HG03159 (cell line): Measurements from ENCODE around the gene ICOSLG.
A peak's percentile ranks its signal among the peaks of the same experiment; 100 is the strongest.
"Not testable (repeated sequence)": the region's sequence is repeated elsewhere in the genome, so short reads cannot be mapped to it uniquely, and the experiment has no call there.

Source experiments
- ATAC-seq: cut with Tn5 transposase; IDR thresholded peaks from one replicate; pipeline ENCODE4 v1.9.1; 2021; ENCODE audit warnings: mild to moderate bottlenecking, moderate library complexity; ENCODE audit not compliant: unreplicated experiment

ICOSLG gene

GRCh38 chr21:44265734-44266270, 25.1 kb upstream of the ICOSLG start:
- no peak for ATAC-seq

GRCh38 chr21:44263768-44264167, 23.0 kb upstream of the ICOSLG start:
- ATAC-seq: no peak

DNA sequence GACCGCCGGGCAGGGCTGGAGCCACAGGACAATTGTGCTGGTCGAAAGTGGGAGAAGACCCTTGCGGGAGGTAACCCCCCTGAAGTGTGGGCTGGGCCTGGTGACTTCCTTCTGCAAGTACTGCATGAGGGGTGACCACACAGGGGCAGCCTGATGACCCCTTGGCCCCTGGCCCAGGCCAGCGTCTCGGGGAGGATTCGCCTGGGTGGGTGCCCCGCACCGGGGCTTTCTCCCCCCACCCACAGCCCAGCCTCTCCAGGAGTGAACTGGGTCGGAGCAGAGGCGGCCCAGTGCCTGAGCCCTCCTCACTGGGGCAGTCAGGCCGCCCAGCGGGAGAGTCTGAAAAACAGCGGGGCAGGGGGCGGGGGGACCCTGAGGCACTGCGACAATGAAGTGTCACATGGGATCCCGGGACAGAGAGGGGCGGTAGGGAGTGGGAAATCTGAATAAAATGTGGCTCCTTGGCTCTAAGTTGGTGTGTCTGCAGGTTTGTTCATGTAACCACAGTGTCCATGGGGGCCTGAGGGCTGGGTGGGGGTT, 22.5 kb upstream of the ICOSLG start:
- ATAC-seq: no peak

GRCh38 chr21:44262338-44263056, 21.8 kb upstream of the ICOSLG start:
- no peak for ATAC-seq

DNA sequence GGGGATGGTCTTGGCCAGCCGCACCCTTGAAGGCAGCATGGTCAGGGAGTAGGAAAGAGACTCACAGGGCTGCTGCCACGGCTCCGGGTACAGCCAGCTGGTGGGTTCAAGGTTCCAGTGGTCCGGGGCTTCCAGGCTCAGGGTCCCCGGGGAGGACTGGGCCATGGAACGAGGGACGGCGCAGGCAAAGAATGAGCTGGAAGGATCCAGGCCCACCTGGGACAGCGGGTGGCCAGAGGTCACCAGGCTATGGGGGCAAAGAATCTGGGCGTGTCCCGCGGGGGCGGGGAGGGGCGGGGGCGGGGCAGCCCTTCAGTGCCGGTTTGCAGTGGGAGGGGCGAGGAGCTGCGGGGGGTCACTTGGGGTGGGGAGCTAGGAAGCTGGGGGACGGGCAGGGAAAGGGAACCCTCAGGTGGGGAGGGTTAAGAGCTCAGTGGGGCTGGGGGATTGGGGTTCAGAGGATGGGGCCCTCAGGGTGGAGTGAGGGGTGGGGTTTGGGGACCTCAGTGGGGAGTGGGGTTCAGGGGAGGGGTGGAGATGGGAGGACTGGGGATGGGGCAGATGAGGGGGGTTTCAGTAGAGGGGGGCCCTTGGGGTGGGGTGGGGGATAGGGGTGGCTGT, 21.0 kb upstream of the ICOSLG start, which contains the start of gene DNMT3L:
TSS of gene DNMT3L (minus strand) at position 223 of the 621 bp plus-strand sequence. CDS start 638 bp downstream, outside the sequence.
- ATAC-seq: no peak

GRCh38 chr21:44260791-44261631, 20.3 kb upstream of the ICOSLG start:
- no peak for ATAC-seq

- ATAC-seq: no peak
Measured at GRCh38 chr21:44260066-44260465, 19.3 kb upstream of the ICOSLG start.

DNA sequence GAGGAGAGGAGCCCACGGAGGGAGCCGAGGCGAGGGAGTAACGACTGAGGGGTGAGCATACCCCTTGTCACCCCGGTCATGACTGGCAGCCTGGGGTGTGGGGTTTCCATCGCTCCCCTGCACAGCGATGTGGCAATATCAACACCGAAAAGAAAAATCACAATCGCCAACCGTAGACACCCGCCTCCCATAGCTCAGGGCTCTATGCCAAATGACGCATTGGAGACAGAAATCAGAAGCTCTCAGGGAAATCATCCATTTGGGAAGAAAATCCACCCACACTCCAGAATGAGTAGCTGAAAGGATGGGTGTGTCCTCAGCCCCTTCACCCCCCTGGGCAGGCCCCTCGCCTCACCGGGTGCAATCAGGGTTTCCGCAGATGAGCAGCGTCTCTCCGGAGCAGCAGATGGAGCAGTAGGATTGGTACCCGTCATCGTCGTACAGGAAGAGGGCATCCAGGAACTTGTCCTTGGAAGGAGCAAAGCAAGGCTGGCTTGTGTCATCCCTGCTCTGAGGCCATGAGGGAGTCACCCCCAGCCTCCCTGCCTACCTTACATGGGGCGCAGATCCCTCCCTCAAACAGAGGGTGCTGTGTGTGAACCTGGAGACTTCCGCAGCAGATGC, 18.5 kb upstream of the ICOSLG start:
- no peak for ATAC-seq

DNA sequence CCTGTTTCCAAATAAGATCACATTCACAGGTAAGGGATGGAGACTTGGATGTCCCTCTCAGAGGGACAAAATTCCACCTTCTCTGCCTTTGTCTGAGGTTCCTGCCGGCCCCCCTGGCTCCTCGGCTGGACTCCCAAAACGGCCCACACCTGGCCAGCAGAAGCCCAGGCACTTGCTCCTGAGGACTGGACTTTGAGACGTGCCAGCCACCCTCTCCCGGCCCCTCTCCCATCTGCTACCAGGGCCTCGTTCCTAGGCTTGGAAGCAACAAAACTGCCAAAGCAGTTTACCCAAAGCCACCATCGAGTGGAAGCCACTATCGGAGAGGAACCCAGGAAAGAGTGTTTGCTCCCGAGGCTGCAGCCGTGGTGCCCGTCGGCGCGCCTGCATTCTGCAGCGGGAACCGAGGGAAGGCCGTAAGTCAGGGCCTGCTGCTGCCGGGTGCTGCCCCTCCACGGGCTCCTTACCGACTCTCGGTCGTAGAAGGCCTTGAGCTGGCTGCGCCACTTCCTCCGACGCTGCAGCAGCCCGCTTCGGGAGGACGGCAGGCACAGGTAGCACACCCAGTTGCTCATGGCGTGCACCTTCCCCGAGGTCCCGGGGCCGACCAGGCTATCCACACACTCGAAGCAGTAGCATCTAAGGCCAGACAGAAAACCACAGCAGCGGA, 17.4 kb upstream of the ICOSLG start:
- ATAC-seq: no peak

DNA sequence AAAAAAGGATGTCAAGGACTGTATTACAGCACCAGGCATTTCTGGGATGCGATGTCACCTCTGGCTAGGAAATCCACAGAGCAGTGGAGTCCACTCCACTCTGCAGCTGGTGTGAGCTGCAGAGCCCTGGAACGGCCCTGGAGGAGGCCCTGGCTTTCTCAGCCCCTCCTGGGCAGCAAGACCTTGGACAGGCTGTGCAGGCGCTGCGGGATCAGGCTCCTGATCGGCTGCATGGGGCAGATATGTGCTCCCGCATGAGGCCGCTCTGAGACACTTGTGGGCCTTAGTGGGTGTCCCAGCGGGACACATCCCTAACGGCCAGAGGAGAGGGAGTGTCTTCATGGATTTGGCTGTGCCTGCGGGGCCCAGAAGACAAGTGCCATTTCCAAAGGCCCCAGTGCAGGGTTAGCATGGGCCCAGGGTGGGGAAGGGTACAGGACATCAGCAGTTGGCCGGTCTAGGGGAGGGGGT, 14.8 kb upstream of the ICOSLG start:
- no peak for ATAC-seq

- ATAC-seq: no peak
Measured at GRCh38 chr21:44253832-44254710, 13.3 kb upstream of the ICOSLG start.

DNA sequence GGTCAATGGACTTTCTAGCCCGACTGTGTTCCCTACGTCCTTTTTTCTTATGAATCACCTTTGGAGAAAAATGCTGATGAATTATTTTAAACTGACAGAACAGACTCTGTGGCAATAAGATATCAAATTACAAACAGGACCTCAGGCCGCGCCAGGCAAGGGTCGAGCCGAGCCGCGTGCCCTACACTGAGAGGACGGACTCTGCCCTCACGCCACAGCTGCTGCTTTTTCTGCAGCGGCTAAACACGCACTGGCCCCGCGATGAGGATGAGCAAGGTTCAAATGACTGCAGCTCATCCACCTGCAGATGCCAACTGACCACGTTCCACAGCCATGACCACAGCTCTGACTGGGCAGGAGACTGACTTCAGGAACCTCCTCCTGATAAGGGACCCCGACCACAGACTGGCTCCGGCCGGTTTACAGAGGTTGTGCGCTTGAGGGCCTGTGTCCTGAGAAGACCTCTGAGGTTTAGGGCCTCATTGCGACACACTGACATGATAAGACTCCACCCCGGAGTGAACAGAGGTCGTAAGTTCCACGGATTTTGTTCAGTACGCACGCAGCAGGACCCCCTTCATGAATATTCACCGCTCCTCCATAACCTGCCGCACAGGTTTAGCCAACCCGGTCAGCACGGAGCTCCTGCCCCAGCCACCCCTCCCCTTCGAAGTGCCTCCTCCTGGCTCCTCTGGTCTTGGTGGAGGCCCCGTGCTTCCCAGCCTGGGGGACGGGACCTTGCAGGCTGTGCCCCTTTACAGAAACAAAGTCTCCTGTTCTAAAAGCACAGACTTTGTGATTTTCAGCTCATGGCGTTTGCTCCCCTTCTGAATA, 8.7 kb upstream of the ICOSLG start:
- ATAC-seq: not testable (repeated sequence)

GRCh38 chr21:44247904-44248303, 7.2 kb upstream of the ICOSLG start:
- ATAC-seq: not testable (repeated sequence)

GRCh38 chr21:44243980-44244379, 3.2 kb upstream of the ICOSLG start:
- ATAC-seq: peak; percentile 45

DNA sequence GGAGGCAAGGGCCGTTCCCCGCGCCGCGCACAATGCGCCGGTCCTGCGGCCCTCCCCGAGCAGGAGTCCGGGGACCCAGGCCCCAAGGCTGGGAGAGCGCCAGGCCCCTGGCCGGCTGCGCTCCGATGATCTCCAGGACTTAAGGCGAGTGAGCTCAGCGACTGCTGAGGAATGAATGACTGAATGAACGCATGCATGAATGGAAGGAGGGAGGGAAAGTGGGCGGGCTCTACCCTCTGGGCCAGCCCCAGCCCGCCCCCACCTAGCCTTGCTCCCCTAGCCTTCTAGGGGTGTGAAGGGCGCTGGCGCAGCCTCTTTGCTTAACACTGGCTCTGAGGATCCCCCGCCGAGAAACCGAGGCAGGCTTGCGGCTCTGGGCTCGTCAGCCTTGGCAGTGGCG, 538 bp upstream of the ICOSLG start:
- ATAC-seq: not testable (repeated sequence)

GRCh38 chr21:44240353-44240752, 390 bp downstream of the ICOSLG start:
- not testable (repeated sequence) for ATAC-seq

- not testable (repeated sequence) for ATAC-seq
Measured at GRCh38 chr21:44229561-44229960, 11.2 kb downstream of the ICOSLG start.

DNA sequence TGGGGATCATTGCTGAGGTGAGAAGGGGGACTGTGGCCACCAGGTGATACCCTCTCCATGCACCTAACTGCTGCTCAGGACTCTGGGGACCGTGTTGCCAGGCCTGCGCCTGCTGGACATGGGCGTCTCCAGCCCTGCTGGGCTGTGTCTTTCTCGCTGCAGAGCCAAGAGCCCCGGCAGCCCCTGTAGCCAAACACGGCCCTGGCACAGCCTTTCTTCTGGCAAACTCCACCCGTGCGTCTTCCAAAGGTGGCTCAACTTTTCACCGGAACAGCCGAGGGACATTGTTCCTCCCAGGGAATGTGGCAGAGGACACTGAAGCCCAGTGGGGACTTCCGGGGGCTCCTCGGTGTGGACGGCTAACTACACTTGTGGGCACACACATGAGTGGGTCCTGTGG, 12.6 kb downstream of the ICOSLG start:
- ATAC-seq: not testable (repeated sequence)
